PC-9 (cell line): Measurements from ENCODE around the gene HOATZ.

ENCODE experiments used
- EZH2 ChIP-seq: fragments of 200-600 bp; sonication (generic); IDR thresholded peaks from 2 replicates; pipeline ENCODE4 v1.8.0; 2017; ENCODE audit warnings: antibody characterized with exemption, low read depth
- TF ChIP-seq, protein P1 (sequence below): fragments of 200-600 bp; sonication (generic); conservative IDR thresholded peaks from 2 replicates; pipeline ENCODE4 v1.6.1; 2017; ENCODE audit warnings: mixed run types, antibody characterized with exemption, mild to moderate bottlenecking, moderate library complexity

GRCh38 chr11:111586388-111586831 is 71.8 kb downstream of the HOATZ start:
- TF ChIP-seq EZH2 = no peak
- TF ChIP-seq, protein P1, sequence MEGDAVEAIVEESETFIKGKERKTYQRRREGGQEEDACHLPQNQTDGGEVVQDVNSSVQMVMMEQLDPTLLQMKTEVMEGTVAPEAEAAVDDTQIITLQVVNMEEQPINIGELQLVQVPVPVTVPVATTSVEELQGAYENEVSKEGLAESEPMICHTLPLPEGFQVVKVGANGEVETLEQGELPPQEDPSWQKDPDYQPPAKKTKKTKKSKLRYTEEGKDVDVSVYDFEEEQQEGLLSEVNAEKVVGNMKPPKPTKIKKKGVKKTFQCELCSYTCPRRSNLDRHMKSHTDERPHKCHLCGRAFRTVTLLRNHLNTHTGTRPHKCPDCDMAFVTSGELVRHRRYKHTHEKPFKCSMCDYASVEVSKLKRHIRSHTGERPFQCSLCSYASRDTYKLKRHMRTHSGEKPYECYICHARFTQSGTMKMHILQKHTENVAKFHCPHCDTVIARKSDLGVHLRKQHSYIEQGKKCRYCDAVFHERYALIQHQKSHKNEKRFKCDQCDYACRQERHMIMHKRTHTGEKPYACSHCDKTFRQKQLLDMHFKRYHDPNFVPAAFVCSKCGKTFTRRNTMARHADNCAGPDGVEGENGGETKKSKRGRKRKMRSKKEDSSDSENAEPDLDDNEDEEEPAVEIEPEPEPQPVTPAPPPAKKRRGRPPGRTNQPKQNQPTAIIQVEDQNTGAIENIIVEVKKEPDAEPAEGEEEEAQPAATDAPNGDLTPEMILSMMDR = peak; percentile 85
